Measurements from ENCODE around the gene USP40. TPM values are rescaled to one million over a fixed set of nuclear protein-coding genes. Genes with fewer than 3 reads are reported as not detected.
"Not testable (repeated sequence)": the region's sequence is repeated elsewhere in the genome, so short reads cannot be mapped to it uniquely, and the experiment has no call there.

Gene USP40
- total RNA-seq, 2 donors from 2014 or later: 22.1 to 32.7 TPM

GRCh38 chr2:233588400-233588799 lies 21.8 kb upstream of the USP40 start:
- intact Hi-C loops (cut with DNase I): no loop called here
- Histone ChIP-seq H3K9me3 (no peaks in the 10 kb centered on the region), H3K27me3 (no peaks in the 10 kb centered on the region), H3K9ac (ENCODE audit: low read depth in 2 of 2, low read length in 2 of 2) (no peak overlapping the region), H3K27ac (no peak overlapping the region), H3K36me3 (no peaks in the 10 kb centered on the region), H3K4me1 (no peaks in the 10 kb centered on the region), H3K4me3 (no peak overlapping the region)
- no peak for DNase-seq
- no peak for TF ChIP-seq CTCF (IDR thresholded peaks at IDR 0.05)

- intact Hi-C loops (cut with DNase I): no loop called here
- H3K36me3 ChIP-seq: no peaks in the 10 kb centered on the region
- TF ChIP-seq CTCF (IDR thresholded peaks at IDR 0.05): no peak
- H3K27me3 ChIP-seq: no peaks in the 10 kb centered on the region
- H3K9ac ChIP-seq (ENCODE audit: low read depth in 2 of 2, low read length in 2 of 2): no peak overlapping the region
- H3K27ac ChIP-seq: no peak overlapping the region
- DNase-seq: no peak
- no peak overlapping the region for H3K4me3 ChIP-seq
- H3K9me3 ChIP-seq: no peaks in the 10 kb centered on the region
- no peaks in the 10 kb centered on the region for H3K4me1 ChIP-seq
These were observed 17.6 kb upstream of the USP40 start for GRCh38 chr2:233584210-233584609.

GRCh38 chr2:233583217-233583965 lies 16.8 kb upstream of the USP40 start:
- H3K27me3 ChIP-seq; H3K4me1 ChIP-seq; H3K27ac ChIP-seq; H3K36me3 ChIP-seq; intact Hi-C loops (cut with DNase I); H3K9me3 ChIP-seq; H3K4me3 ChIP-seq; H3K9ac ChIP-seq (ENCODE audit: low read depth in 2 of 2, low read length in 2 of 2): not testable (repeated sequence)
- peak; percentile 27 for DNase-seq

- DNase-seq; H3K4me1 ChIP-seq; intact Hi-C loops (cut with DNase I); H3K36me3 ChIP-seq; H3K4me3 ChIP-seq; H3K27ac ChIP-seq; H3K9me3 ChIP-seq; H3K27me3 ChIP-seq; H3K9ac ChIP-seq (ENCODE audit: low read depth in 2 of 2, low read length in 2 of 2): not testable (repeated sequence)
These were observed 10.8 kb upstream of the USP40 start for GRCh38 chr2:233577341-233577740.

GRCh38 chr2:233572468-233572867 lies 5.9 kb upstream of the USP40 start:
- TF ChIP-seq CTCF (IDR thresholded peaks at IDR 0.05): no peak
- intact Hi-C loops (cut with DNase I): no loop called here

GRCh38 chr2:233571462-233571861 lies 4.9 kb upstream of the USP40 start:
- no peak for DNase-seq
- no peak overlapping the region for H3K27ac ChIP-seq
- intact Hi-C loops (cut with DNase I): no loop called here

More at GRCh38 chr2:233572468-233572867, 5.9 kb upstream of the USP40 start:
- Histone ChIP-seq H3K27ac (no peak overlapping the region), H3K4me1 (no peaks in the 10 kb centered on the region), H3K27me3 (no peaks in the 10 kb centered on the region), H3K9me3 (no peaks in the 10 kb centered on the region), H3K36me3 (no peaks in the 10 kb centered on the region), H3K9ac (ENCODE audit: low read depth in 2 of 2, low read length in 2 of 2) (no peak overlapping the region), H3K4me3 (no peak overlapping the region)
- DNase-seq: no peak

More at GRCh38 chr2:233571462-233571861, 4.9 kb upstream of the USP40 start:
- Histone ChIP-seq H3K27me3 (no peaks in the 10 kb centered on the region), H3K4me1 (no peaks in the 10 kb centered on the region), H3K9me3 (no peaks in the 10 kb centered on the region), H3K9ac (ENCODE audit: low read depth in 2 of 2, low read length in 2 of 2) (no peak overlapping the region), H3K36me3 (no peaks in the 10 kb centered on the region), H3K4me3 (no peak overlapping the region)
- TF ChIP-seq CTCF (IDR thresholded peaks at IDR 0.05): no peak
